GM12874 (cell line): Measurements from ENCODE around the gene TOGARAM2.

ENCODE experiments used
- CTCF ChIP-seq: IDR thresholded peaks from 2 replicates; pipeline ENCODE4 v1.5.1; 2011; ENCODE audit warnings: low read depth, mild to moderate bottlenecking, control low read depth, low read length, moderate library complexity; ENCODE audit not compliant: insufficient read depth

Gene TOGARAM2

DNA sequence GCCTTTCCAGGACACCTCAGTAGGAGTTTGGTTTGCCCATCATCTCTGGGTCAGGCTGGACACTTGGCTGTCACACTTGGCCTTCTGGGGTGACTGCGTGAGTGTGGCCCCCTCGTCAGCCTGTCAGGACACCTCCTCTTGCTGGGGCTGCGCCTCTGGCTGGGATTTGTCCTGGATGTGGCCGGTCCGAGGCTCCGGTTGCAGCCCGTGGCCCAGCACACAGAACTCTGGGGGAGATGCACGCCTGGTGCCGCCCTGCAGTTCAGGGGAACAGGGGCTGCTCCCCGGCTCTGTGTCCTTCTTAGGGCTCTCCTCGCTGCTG lies 83.6 kb downstream of the TOGARAM2 start:
- TF ChIP-seq CTCF: no peak

GRCh38 chr2:29065068-29065811 lies 84.1 kb downstream of the TOGARAM2 start:
- TF ChIP-seq CTCF: no peak

DNA sequence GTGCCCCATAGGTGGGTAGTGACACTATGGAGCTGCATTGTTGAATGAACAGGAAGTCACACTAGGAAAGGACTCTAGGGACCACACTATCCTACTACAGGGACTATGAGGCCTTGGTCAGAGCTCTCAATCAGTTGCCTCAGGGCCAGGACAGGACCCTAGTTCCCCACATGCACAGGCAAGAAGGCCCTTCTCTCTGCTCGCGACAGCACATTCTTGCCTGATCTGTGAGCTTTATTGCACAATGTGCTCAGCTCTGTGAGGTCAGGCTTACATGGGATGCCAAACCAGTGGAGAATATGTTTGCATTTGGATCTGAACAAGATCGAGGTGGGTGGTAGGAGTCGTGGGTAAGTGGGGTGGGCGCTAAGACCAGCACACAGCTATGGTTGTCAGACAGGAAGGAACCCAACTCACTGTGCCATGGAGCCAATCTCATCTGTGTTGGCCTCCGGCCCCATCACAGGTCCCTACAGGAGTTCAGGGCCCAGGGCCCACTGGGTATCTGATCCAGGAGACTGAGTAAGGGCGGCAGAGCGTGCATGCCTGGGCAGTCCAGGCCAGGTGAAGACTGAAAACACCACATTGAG lies 85.3 kb downstream of the TOGARAM2 start:
- TF ChIP-seq CTCF: no peak

DNA sequence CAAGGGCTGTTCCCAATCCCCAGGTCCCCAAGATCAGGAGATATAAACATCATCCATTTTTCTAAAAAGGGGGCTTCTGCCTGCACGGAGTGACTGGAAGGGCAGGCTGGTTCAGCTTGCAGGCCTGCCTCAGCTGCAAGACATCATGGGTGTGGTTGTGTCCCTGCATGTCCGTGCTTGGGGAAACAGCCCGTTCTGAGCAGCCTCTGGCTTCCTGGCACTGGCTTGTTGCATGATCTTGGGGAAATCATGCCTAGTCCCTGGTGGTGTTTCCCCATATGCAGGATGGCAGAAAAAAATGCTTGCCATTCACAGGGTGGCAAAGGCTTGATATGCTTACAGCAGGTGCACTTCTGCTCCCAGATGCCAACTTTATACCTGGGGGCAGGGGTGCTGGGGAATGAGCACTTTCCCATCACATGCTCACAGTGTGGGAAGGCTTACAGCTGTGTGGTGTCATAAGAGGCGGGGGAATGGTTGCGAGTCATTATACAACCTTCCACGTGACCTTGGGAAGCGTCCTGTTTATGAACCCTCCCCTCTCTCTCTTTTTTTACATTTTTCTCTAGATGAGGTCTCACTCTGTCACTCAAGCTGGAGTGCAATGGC lies 86.0 kb downstream of the TOGARAM2 start:
- TF ChIP-seq CTCF: no peak

DNA sequence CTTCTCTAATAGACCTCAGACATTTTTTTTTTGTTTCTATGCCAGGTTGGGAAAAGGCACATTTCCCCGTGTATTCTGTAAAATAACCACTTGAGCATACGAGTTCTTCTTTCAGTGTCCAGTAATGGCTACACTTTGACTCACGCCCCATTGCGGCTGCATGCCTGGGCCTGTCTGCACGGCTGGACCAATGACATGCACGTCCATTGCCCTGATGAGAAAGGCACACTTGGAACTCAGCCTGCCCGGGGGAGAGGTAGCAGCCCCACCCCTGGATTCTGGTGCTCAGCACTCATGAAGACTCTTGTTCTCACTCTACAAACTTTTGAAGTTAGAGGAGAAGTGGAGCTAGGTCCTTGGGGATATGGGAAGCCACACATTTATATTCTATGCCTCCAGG lies 87.4 kb downstream of the TOGARAM2 start:
- no peak for TF ChIP-seq CTCF

GRCh38 chr2:29070526-29070925 lies 89.4 kb downstream of the TOGARAM2 start:
- TF ChIP-seq CTCF: no peak

- TF ChIP-seq CTCF: no peak
Measured at GRCh38 chr2:29071032-29071975, 90.2 kb downstream of the TOGARAM2 start.
